ENCODE data around the gene VRK3. TPM values are rescaled to one million over a fixed set of nuclear protein-coding genes. Genes with fewer than 3 reads are reported as not detected.
"Not testable (repeated sequence)": the region's sequence is repeated elsewhere in the genome, so short reads cannot be mapped to it uniquely, and the experiment has no call there.

Gene VRK3
- total RNA-seq, 1 experiment from 2014 or later = 34.3 TPM

GRCh38 chr19:49950956-49951526 lies 74.1 kb downstream of the VRK3 start:
- Histone ChIP-seq H3K27me3 (ENCODE audit: control insufficient read depth, insufficient read depth, low read length) (no peaks in the 10 kb centered on the region; the same call in 1 of the 2 replicates), H3K36me3 (replicated peaks; ENCODE audit: control insufficient read depth, insufficient read depth, low read length) (no peaks in the 10 kb centered on the region), H3K4me3 (ENCODE audit: insufficient read depth, low read depth, low read length) (no peak overlapping the region)
- no peak for DNase-seq

GRCh38 chr19:49950590-49950948 lies 74.6 kb downstream of the VRK3 start:
- Histone ChIP-seq H3K4me3 (ENCODE audit: insufficient read depth, low read depth, low read length) (no peak overlapping the region), H3K27me3 (ENCODE audit: control insufficient read depth, insufficient read depth, low read length) (no peaks in the 10 kb centered on the region; the same call in 1 of the 2 replicates), H3K36me3 (replicated peaks; ENCODE audit: control insufficient read depth, insufficient read depth, low read length) (no peaks in the 10 kb centered on the region)
- no peak for DNase-seq

GRCh38 chr19:49949742-49950589 lies 75.2 kb downstream of the VRK3 start:
- Histone ChIP-seq H3K4me3 (ENCODE audit: insufficient read depth, low read depth, low read length) (no peak overlapping the region), H3K36me3 (replicated peaks; ENCODE audit: control insufficient read depth, insufficient read depth, low read length) (no peaks in the 10 kb centered on the region), H3K27me3 (ENCODE audit: control insufficient read depth, insufficient read depth, low read length) (no peaks in the 10 kb centered on the region; the same call in 1 of the 2 replicates)
- DNase-seq = peak; percentile 26

GRCh38 chr19:49946415-49946814 lies 78.8 kb downstream of the VRK3 start:
- Histone ChIP-seq H3K36me3 (replicated peaks; ENCODE audit: control insufficient read depth, insufficient read depth, low read length) (no peaks in the 10 kb centered on the region), H3K27me3 (ENCODE audit: control insufficient read depth, insufficient read depth, low read length) (no peaks in the 10 kb centered on the region; the same call in 1 of the 2 replicates), H3K4me3 (ENCODE audit: insufficient read depth, low read depth, low read length) (no peak overlapping the region)
- DNase-seq = peak; percentile 65

GRCh38 chr19:49944567-49944966 lies 80.6 kb downstream of the VRK3 start:
- not testable (repeated sequence) for H3K4me3 ChIP-seq (ENCODE audit: insufficient read depth, low read depth, low read length); DNase-seq; H3K36me3 ChIP-seq (replicated peaks; ENCODE audit: control insufficient read depth, insufficient read depth, low read length); H3K27me3 ChIP-seq (ENCODE audit: control insufficient read depth, insufficient read depth, low read length)

- H3K4me3 ChIP-seq (ENCODE audit: insufficient read depth, low read depth, low read length) = no peak overlapping the region
- DNase-seq = no peak
- H3K27me3 ChIP-seq (ENCODE audit: control insufficient read depth, insufficient read depth, low read length) = peaks cover 2% of the 10 kb centered on the region; the same call in 1 of the 2 replicates
- no peaks in the 10 kb centered on the region for H3K36me3 ChIP-seq (replicated peaks; ENCODE audit: control insufficient read depth, insufficient read depth, low read length)
Observed at GRCh38 chr19:49940482-49940791, 84.7 kb downstream of the VRK3 start.

GRCh38 chr19:49939721-49940481 lies 85.3 kb downstream of the VRK3 start:
- no peaks in the 10 kb centered on the region for H3K36me3 ChIP-seq (replicated peaks; ENCODE audit: control insufficient read depth, insufficient read depth, low read length)
- peaks cover 2% of the 10 kb centered on the region; the same call in 1 of the 2 replicates for H3K27me3 ChIP-seq (ENCODE audit: control insufficient read depth, insufficient read depth, low read length)
- no peak overlapping the region for H3K4me3 ChIP-seq (ENCODE audit: insufficient read depth, low read depth, low read length)
- peak; percentile 43 for DNase-seq

GRCh38 chr19:49938662-49939061 lies 86.5 kb downstream of the VRK3 start:
- Histone ChIP-seq H3K27me3 (ENCODE audit: control insufficient read depth, insufficient read depth, low read length) (peaks cover 2% of the 10 kb centered on the region; the same call in 1 of the 2 replicates), H3K4me3 (ENCODE audit: insufficient read depth, low read depth, low read length) (no peak overlapping the region), H3K36me3 (replicated peaks; ENCODE audit: control insufficient read depth, insufficient read depth, low read length) (no peaks in the 10 kb centered on the region)
- no peak for DNase-seq

GRCh38 chr19:49937750-49938381 lies 87.3 kb downstream of the VRK3 start:
- Histone ChIP-seq H3K36me3 (replicated peaks; ENCODE audit: control insufficient read depth, insufficient read depth, low read length) (no peaks in the 10 kb centered on the region), H3K4me3 (ENCODE audit: insufficient read depth, low read depth, low read length) (0 out of 2 replicates have a peak overlapping the region, but pooled peaks have one; percentile 1), H3K27me3 (ENCODE audit: control insufficient read depth, insufficient read depth, low read length) (peaks cover 2% of the 10 kb centered on the region; the same call in 1 of the 2 replicates)
- peak; percentile 93 for DNase-seq

GRCh38 chr19:49936549-49936948 lies 88.6 kb downstream of the VRK3 start:
- Histone ChIP-seq H3K36me3 (replicated peaks; ENCODE audit: control insufficient read depth, insufficient read depth, low read length) (no peaks in the 10 kb centered on the region), H3K4me3 (ENCODE audit: insufficient read depth, low read depth, low read length) (no peak overlapping the region)
- DNase-seq = no peak

GRCh38 chr19:49933643-49934042 lies 91.5 kb downstream of the VRK3 start:
- DNase-seq = no peak
- Histone ChIP-seq H3K4me3 (ENCODE audit: insufficient read depth, low read depth, low read length) (no peak overlapping the region), H3K27me3 (ENCODE audit: control insufficient read depth, insufficient read depth, low read length) (peaks cover 2% of the 10 kb centered on the region; the same call in 1 of the 2 replicates), H3K36me3 (replicated peaks; ENCODE audit: control insufficient read depth, insufficient read depth, low read length) (no peaks in the 10 kb centered on the region)

More at GRCh38 chr19:49936549-49936948, 88.6 kb downstream of the VRK3 start:
- H3K27me3 ChIP-seq (ENCODE audit: control insufficient read depth, insufficient read depth, low read length) = peaks cover 2% of the 10 kb centered on the region; the same call in 1 of the 2 replicates

GRCh38 chr19:49932731-49933131 lies 92.4 kb downstream of the VRK3 start:
- no peak for DNase-seq
- H3K36me3 ChIP-seq (replicated peaks; ENCODE audit: control insufficient read depth, insufficient read depth, low read length) = peaks cover 1% of the 10 kb centered on the region
- H3K4me3 ChIP-seq (ENCODE audit: insufficient read depth, low read depth, low read length) = no peak overlapping the region
- H3K27me3 ChIP-seq (ENCODE audit: control insufficient read depth, insufficient read depth, low read length) = no peaks in the 10 kb centered on the region

- H3K4me3 ChIP-seq (ENCODE audit: insufficient read depth, low read depth, low read length) = no peak overlapping the region
- DNase-seq = no peak
- H3K36me3 ChIP-seq (replicated peaks; ENCODE audit: control insufficient read depth, insufficient read depth, low read length) = peaks cover 7% of the 10 kb centered on the region
- no peaks in the 10 kb centered on the region for H3K27me3 ChIP-seq (ENCODE audit: control insufficient read depth, insufficient read depth, low read length)
Observed at GRCh38 chr19:49932041-49932451, 93.1 kb downstream of the VRK3 start.

- H3K4me3 ChIP-seq (ENCODE audit: insufficient read depth, low read depth, low read length) = no peak overlapping the region
- H3K36me3 ChIP-seq (replicated peaks; ENCODE audit: control insufficient read depth, insufficient read depth, low read length) = peaks cover 11% of the 10 kb centered on the region
- no peaks in the 10 kb centered on the region for H3K27me3 ChIP-seq (ENCODE audit: control insufficient read depth, insufficient read depth, low read length)
- DNase-seq = no peak
Observed at GRCh38 chr19:49931293-49932040, 93.7 kb downstream of the VRK3 start.
